ENCODE data around the gene MUS81. TPM values are rescaled to one million over a fixed set of nuclear protein-coding genes. Genes with fewer than 3 reads are reported as not detected.

The MUS81 gene
- total and polyA plus RNA-seq, 2 of the 13 experiments (the other 11 are each of a cell fraction or from before 2014, with no cell fraction given) = 25.6 to 30.2 TPM

GRCh38 chr11:65868907-65869306 is 8.7 kb downstream of the MUS81 start:
- in situ Hi-C loops (cut with HindIII; ENCODE audit: extremely low pct_ligation_motif_present, low pct_unique_long_range_greater_than_20kb) (no loop called here), intact Hi-C loops (cut with micrococcal nuclease; ENCODE audit: unreplicated experiment) (no loop called here)
- BruUV-seq (replicated peaks) = TSS peak; percentile 32
- DNase-seq (ENCODE audit: low spot score) (no peak), FAIRE-seq (no peak), ATAC-seq (no peak)
- no peak overlapping the region for H3K4me2 ChIP-seq (ENCODE audit: low read depth, low read length)
- H4K20me1 ChIP-seq (ENCODE audit: insufficient read depth, low read length) = no peaks in the 10 kb centered on the region
- no peak overlapping the region for H3K27ac ChIP-seq (ENCODE audit: extremely low read length, insufficient read depth, low read length)
- H3K27me3 ChIP-seq (ENCODE audit: control insufficient read depth in 1 of 2, insufficient read depth in 2 of 2, low read length in 2 of 2) = no peaks in the 10 kb centered on the region; a peak in 1 of 5 replicates
- no peaks in the 10 kb centered on the region for H3K79me2 ChIP-seq (ENCODE audit: insufficient read depth, low read length)
- H3K4me1 ChIP-seq (ENCODE audit: insufficient read depth, low read length) = peaks cover 22% of the 10 kb centered on the region
- CTCF ChIA-PET (ENCODE audit: low intra/inter-chr PET ratio, low total read pairs) = no interaction called here
- H2AFZ ChIP-seq (ENCODE audit: low read length) = no peak overlapping the region
- H3K9me3 ChIP-seq (ENCODE audit: low read length) = no peaks in the 10 kb centered on the region
- H3K36me3 ChIP-seq (replicated peaks in 1 of 2; ENCODE audit: control insufficient read depth in 1 of 2, insufficient read depth in 2 of 2, low read length in 2 of 2) = peaks cover 7 to 30% of the 10 kb centered on the region in 2 experiments; a peak in 4 of 5 replicates
- POLR2A ChIA-PET = interaction anchor here (1.0 to 8.9 kb wide), 5 partner anchors 10 to 156 kb away, joined by 3 to 81 read pairs (median 3); partner anchors contain the start of genes CFL1, FIBP and MUS81
- TF ChIP-seq ZNF543 (CRISPR knock-in tag; IDR thresholded peaks at IDR 0.05) (no peak), POLR2A (IDR thresholded peaks at IDR 0.05; ENCODE audit: insufficient read depth in 1 of 2, low read depth in 2 of 2, low read length in 2 of 2) (peak in 1 of 2 experiments; percentile 12; a peak in 1 of 4 replicates), JDP2 (CRISPR knock-in tag; IDR thresholded peaks at IDR 0.05; ENCODE audit: borderline replicate concordance) (no peak), PLRG1 (conservative IDR thresholded peaks at IDR 0.05) (no peak), NFKBIZ (CRISPR knock-in tag; IDR thresholded peaks at IDR 0.05) (no peak), ZNF225 (CRISPR knock-in tag; IDR thresholded peaks at IDR 0.05) (no peak), MAFF (IDR thresholded peaks at IDR 0.05; ENCODE audit: low read depth, low read length) (no peak), POLR2G (IDR thresholded peaks at IDR 0.05; ENCODE audit: low read depth, low read length) (0 out of 2 replicates have a peak, but pooled peaks have one; percentile 20)
- no peak overlapping the region for H3K9ac ChIP-seq (ENCODE audit: insufficient read depth, low read depth, low read length)
- WGBS (ENCODE audit: low lambda C conversion rate) = 100% methylated on average over 2 of the region's 3 CpGs
- H3K4me3 ChIP-seq (replicated peaks in 1 of 3; ENCODE audit: insufficient read depth in 1 of 3, low read depth in 2 of 3, low read length in 3 of 3) = no peak overlapping the region

DNA sequence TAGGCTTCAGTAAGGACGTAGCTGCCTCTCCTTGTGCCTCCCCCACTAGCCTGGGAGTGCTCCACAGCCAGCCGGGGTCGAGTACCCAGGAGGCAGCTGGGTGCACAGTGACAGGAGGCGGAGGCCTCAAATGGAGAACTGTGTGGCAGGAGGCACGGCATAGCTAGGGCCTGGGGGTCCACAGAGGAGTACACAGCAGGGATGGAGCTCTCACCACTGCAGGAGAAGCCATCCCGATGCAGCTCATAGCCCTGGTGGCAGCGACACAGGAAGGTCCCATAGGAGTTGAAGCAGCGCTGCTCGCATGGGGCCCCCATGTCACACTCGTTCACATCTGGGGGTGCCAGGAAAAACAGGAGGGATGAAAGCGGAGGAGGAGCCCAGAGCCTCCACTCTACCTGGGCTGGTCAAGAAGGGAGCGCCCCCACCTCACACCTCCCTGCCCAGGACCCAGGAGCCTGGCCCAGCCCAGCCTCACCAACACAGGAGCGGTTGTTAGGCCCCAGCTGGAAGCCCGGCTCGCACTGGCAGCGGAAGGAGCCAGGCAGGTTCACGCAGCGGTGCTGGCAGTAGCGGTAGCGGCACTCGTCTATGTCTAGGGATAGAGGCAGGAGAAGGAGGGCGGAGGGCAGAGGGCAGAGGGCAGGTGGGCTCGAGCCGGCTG is 9.5 kb downstream of the MUS81 start:
- Histone ChIP-seq H3K79me2 (ENCODE audit: insufficient read depth, low read length) (no peaks in the 10 kb centered on the region), H2AFZ (ENCODE audit: low read length) (no peak overlapping the region), H3K9ac (ENCODE audit: insufficient read depth, low read depth, low read length) (no peak overlapping the region), H3K4me1 (ENCODE audit: insufficient read depth, low read length) (peaks cover 22% of the 10 kb centered on the region), H3K9me3 (ENCODE audit: low read length) (no peaks in the 10 kb centered on the region), H3K4me3 (replicated peaks in 1 of 3; ENCODE audit: insufficient read depth in 1 of 3, low read depth in 2 of 3, low read length in 3 of 3) (no peak overlapping the region; a peak in 1 of 6 replicates), H3K36me3 (replicated peaks in 1 of 2; ENCODE audit: control insufficient read depth in 1 of 2, insufficient read depth in 2 of 2, low read length in 2 of 2) (peaks cover 6 to 22% of the 10 kb centered on the region in 2 experiments; a peak in 4 of 5 replicates), H4K20me1 (ENCODE audit: insufficient read depth, low read length) (no peaks in the 10 kb centered on the region), H3K27ac (ENCODE audit: extremely low read length, insufficient read depth, low read length) (no peak overlapping the region), H3K27me3 (ENCODE audit: control insufficient read depth in 1 of 2, insufficient read depth in 2 of 2, low read length in 2 of 2) (no peaks in the 10 kb centered on the region; a peak in 1 of 5 replicates), H3K4me2 (ENCODE audit: low read depth, low read length) (no peak overlapping the region)
- intact Hi-C loops (cut with micrococcal nuclease; ENCODE audit: unreplicated experiment) (no loop called here), in situ Hi-C loops (cut with HindIII; ENCODE audit: extremely low pct_ligation_motif_present, low pct_unique_long_range_greater_than_20kb) (no loop called here)
- CTCF ChIA-PET (ENCODE audit: low intra/inter-chr PET ratio, low total read pairs) = no interaction called here
- ATAC-seq = no peak; the same call in 2 of the 3 replicates
- WGBS (ENCODE audit: low lambda C conversion rate) = 73% methylated on average over 19 of the region's 24 CpGs
- FAIRE-seq = no peak
- DNase-seq (ENCODE audit: low spot score) = no peak
- no TSS peak for BruUV-seq (replicated peaks)
- POLR2A ChIA-PET = interaction anchor here (1.0 to 8.9 kb wide), 5 partner anchors 11 to 157 kb away, joined by 3 to 81 read pairs (median 3); partner anchors contain the start of genes CFL1, FIBP and MUS81
- TF ChIP-seq, protein P1, sequence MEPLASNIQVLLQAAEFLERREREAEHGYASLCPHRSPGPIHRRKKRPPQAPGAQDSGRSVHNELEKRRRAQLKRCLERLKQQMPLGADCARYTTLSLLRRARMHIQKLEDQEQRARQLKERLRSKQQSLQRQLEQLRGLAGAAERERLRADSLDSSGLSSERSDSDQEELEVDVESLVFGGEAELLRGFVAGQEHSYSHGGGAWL (CRISPR knock-in tag; IDR thresholded peaks at IDR 0.05) = no peak
- TF ChIP-seq, protein P2, sequence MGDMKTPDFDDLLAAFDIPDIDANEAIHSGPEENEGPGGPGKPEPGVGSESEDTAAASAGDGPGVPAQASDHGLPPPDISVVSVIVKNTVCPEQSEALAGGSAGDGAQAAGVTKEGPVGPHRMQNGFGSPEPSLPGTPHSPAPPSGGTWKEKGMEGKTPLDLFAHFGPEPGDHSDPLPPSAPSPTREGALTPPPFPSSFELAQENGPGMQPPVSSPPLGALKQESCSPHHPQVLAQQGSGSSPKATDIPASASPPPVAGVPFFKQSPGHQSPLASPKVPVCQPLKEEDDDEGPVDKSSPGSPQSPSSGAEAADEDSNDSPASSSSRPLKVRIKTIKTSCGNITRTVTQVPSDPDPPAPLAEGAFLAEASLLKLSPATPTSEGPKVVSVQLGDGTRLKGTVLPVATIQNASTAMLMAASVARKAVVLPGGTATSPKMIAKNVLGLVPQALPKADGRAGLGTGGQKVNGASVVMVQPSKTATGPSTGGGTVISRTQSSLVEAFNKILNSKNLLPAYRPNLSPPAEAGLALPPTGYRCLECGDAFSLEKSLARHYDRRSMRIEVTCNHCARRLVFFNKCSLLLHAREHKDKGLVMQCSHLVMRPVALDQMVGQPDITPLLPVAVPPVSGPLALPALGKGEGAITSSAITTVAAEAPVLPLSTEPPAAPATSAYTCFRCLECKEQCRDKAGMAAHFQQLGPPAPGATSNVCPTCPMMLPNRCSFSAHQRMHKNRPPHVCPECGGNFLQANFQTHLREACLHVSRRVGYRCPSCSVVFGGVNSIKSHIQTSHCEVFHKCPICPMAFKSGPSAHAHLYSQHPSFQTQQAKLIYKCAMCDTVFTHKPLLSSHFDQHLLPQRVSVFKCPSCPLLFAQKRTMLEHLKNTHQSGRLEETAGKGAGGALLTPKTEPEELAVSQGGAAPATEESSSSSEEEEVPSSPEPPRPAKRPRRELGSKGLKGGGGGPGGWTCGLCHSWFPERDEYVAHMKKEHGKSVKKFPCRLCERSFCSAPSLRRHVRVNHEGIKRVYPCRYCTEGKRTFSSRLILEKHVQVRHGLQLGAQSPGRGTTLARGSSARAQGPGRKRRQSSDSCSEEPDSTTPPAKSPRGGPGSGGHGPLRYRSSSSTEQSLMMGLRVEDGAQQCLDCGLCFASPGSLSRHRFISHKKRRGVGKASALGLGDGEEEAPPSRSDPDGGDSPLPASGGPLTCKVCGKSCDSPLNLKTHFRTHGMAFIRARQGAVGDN (CRISPR knock-in tag; IDR thresholded peaks at IDR 0.05) = peak; percentile 31
- TF ChIP-seq ZBTB38 (CRISPR knock-in tag; IDR thresholded peaks at IDR 0.05) = 0 out of 2 replicates have a peak, but pooled peaks have one; percentile 20
- peak in 1 of 2 experiments; percentile 37; a peak in 1 of 4 replicates for TF ChIP-seq POLR2A (IDR thresholded peaks at IDR 0.05; ENCODE audit: insufficient read depth in 1 of 2, low read depth in 2 of 2, low read length in 2 of 2)
- 0 out of 2 replicates have a peak, but pooled peaks have one; percentile 21 for TF ChIP-seq POLR2G (IDR thresholded peaks at IDR 0.05; ENCODE audit: low read depth, low read length)
- TF ChIP-seq ZNF263 (CRISPR knock-in tag; IDR thresholded peaks at IDR 0.05) = peak; percentile 56; the same call in 1 of the 2 replicates

All from HepG2 (cell line).